NCI-H2081 (cell line): ENCODE data around the gene JTB.
"Not testable (repeated sequence)": the region's sequence is repeated elsewhere in the genome, so short reads cannot be mapped to it uniquely, and the experiment has no call there.

Source experiments
- DNase-seq, 2 experiments: peaks; one replicate each; lab custom pipeline; 2025; lab: John Stamatoyannopoulos, UW

JTB gene

GRCh38 chr1:153977250-153978240 lies at the start of gene JTB:
TSS of gene JTB (minus strand) at chr1:153977674. CDS start at chr1:153977252, 422 bp downstream.
- peak; percentile 93 to 96 for DNase-seq

- DNase-seq, result no peak
Measured at GRCh38 chr1:154019940-154020339, 42.5 kb upstream of the JTB start.

- DNase-seq, result no peak
Measured at GRCh38 chr1:154019269-154019668, 41.8 kb upstream of the JTB start.

- DNase-seq, result no peak
Measured at GRCh38 chr1:154014154-154014907, 36.9 kb upstream of the JTB start.

GRCh38 chr1:154012543-154012942 lies 35.1 kb upstream of the JTB start:
- not testable (repeated sequence) for DNase-seq

GRCh38 chr1:154012129-154012528 lies 34.7 kb upstream of the JTB start:
- DNase-seq, result no peak

- no peak for DNase-seq
Measured at GRCh38 chr1:154006136-154006535, 28.7 kb upstream of the JTB start.

GRCh38 chr1:154000420-154000819 lies 22.9 kb upstream of the JTB start:
- no peak for DNase-seq

GRCh38 chr1:153996882-153997281 lies 19.4 kb upstream of the JTB start:
- DNase-seq, result not testable (repeated sequence)

- DNase-seq, result no peak
Measured at GRCh38 chr1:153995640-153996039, 18.2 kb upstream of the JTB start.

- no peak for DNase-seq
Measured at GRCh38 chr1:153995202-153995601, 17.7 kb upstream of the JTB start.

GRCh38 chr1:153991806-153992205 lies 14.3 kb upstream of the JTB start:
- DNase-seq, result no peak

- no peak for DNase-seq
Measured at GRCh38 chr1:153991151-153991630, 13.7 kb upstream of the JTB start.

- peak; percentile 99 for DNase-seq
Measured at GRCh38 chr1:153990468-153991150, 13.1 kb upstream of the JTB start, which contains the start of gene RPS27. TSS of gene RPS27 (plus strand) at chr1:153990762. CDS start at chr1:153990797, 35 bp downstream.

GRCh38 chr1:153987621-153988020 lies 10.1 kb upstream of the JTB start:
- no peak for DNase-seq

GRCh38 chr1:153985941-153986761 lies 8.7 kb upstream of the JTB start, which contains the start of gene RAB13:
TSS of gene RAB13 (minus strand) at chr1:153986339. CDS start at chr1:153986236, 103 bp downstream.
- DNase-seq, result peak; percentile 66 to 77

- DNase-seq, result no peak
Measured at GRCh38 chr1:153985341-153985912, 8.0 kb upstream of the JTB start.

- no peak for DNase-seq
Measured at GRCh38 chr1:153984123-153984894, 6.8 kb upstream of the JTB start.

GRCh38 chr1:153981735-153982134 lies 4.3 kb upstream of the JTB start:
- not testable (repeated sequence) for DNase-seq

- not testable (repeated sequence) for DNase-seq
Measured at GRCh38 chr1:153979091-153979490, 1.6 kb upstream of the JTB start.
